ENCODE results near the gene OTOR.
A peak's percentile ranks its signal among the peaks of the same experiment; 100 is the strongest.

The OTOR gene

GRCh38 chr20:16729080-16729479, 19.1 kb upstream of the OTOR start:
- no peak for TF ChIP-seq CTCF (IDR thresholded peaks at IDR 0.05; ENCODE audit: low read depth, low read length)
- H3K4me3 ChIP-seq (ENCODE audit: low read depth, low read length): no peak overlapping the region

- TF ChIP-seq CTCF (IDR thresholded peaks at IDR 0.05; ENCODE audit: low read depth, low read length): no peak
- H3K4me3 ChIP-seq (ENCODE audit: low read depth, low read length): peak within 1 kb of the TSS; percentile 70
Observed at GRCh38 chr20:16729565-16730460, 18.3 kb upstream of the OTOR start, which contains the start of gene SNRPB2. SNRPB2 (plus strand) TSS chr20:16730026; CDS start chr20:16731703, 1,677 bp downstream.

- no peak overlapping the region for H3K4me3 ChIP-seq (ENCODE audit: low read depth, low read length)
- TF ChIP-seq CTCF (IDR thresholded peaks at IDR 0.05; ENCODE audit: low read depth, low read length): no peak
Observed at GRCh38 chr20:16732506-16733152, 15.5 kb upstream of the OTOR start.

GRCh38 chr20:16740365-16741072, 7.6 kb upstream of the OTOR start:
- TF ChIP-seq CTCF (IDR thresholded peaks at IDR 0.05; ENCODE audit: low read depth, low read length): no peak
- no peak overlapping the region for H3K4me3 ChIP-seq (ENCODE audit: low read depth, low read length)

GRCh38 chr20:16744178-16744807, 3.9 kb upstream of the OTOR start:
- no peak overlapping the region for H3K4me3 ChIP-seq (ENCODE audit: low read depth, low read length)
- TF ChIP-seq CTCF (IDR thresholded peaks at IDR 0.05; ENCODE audit: low read depth, low read length): no peak

- no peak for TF ChIP-seq CTCF (IDR thresholded peaks at IDR 0.05; ENCODE audit: low read depth, low read length)
- H3K4me3 ChIP-seq (ENCODE audit: low read depth, low read length): no peak overlapping the region
Observed at GRCh38 chr20:16745204-16745603, 3.0 kb upstream of the OTOR start.
